Stimulated activated CD4-positive, alpha-beta T cell treated with anti-CD3 and anti-CD28 coated beads, Interleukin-2, amount 100 ng/mL, for 24 hours (primary cell): ENCODE results near the gene MPST.

Experiments used
- DNase-seq, 2 donors: peaks; one replicate each; pipeline ENCODE4 v3.0.0-alpha.2; 2020

MPST gene

GRCh38 chr22:37001826-37002225 lies 17.7 kb upstream of the MPST start:
- DNase-seq: no peak

GRCh38 chr22:37002633-37003032 lies 16.9 kb upstream of the MPST start:
- DNase-seq: no peak

DNA sequence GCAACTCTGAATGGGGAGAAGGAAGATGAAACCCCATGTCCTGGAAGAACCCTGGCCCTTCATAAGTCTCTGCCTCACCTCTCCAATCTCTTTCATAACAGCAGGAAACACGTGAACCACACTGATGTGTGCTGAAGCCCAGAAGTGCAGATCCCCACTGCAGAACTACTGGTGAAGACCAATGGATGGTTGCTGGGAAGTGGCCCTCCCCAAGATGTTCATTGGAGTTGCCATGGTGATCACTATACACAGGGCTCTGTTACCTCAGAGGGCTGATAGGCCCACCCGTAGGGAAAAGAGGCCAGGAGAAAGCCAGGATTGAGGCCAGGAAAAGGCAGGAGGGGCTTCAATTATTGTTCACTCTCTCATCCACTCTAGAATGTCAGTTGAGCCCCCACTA lies 11.9 kb upstream of the MPST start:
- no peak for DNase-seq

- no peak for DNase-seq
These were observed 11.2 kb upstream of the MPST start for GRCh38 chr22:37008365-37008764.

DNA sequence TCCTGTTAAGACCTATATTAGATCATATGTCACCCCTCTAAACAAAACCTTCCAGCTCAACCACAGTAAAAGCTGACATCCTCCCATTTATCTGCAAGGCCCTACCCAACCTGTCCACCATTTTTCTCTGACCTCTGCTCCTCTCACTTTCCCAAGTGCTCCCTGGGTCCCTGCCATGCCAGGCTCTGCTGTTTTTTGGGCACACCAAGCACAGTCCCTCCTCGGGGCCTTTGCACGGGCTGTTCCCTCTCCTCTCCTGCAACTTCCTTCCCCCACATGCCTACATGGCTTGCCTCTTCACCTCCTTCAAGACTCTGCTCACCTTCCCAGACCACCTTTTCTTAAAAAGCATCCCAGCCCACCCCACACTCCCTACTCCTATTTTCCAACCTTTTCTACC lies 10.1 kb upstream of the MPST start:
- DNase-seq: no peak

DNA sequence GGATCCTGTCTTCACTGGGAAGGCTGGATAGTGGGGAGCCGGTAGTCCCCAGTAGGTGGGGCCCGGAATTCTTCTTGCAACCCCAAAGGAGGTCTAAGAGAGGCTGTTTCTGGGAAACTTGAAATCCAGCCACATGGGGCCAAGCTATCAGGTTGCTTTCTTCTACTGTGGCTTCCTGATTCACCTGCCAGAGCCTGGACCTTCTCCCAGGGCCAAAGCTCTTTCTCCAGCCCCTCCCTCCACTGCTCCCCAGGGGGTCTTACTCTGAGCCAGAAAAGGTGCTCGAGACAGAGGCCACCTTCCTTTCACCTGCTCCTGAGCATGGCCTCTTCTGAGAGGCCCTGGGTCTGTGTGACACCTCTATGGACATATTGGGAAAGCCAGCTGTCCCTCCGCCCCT lies 9.4 kb upstream of the MPST start:
- DNase-seq: no peak

- no peak for DNase-seq
These were observed 8.6 kb upstream of the MPST start for GRCh38 chr22:37010976-37011375.

- no peak for DNase-seq
These were observed 8.1 kb upstream of the MPST start for GRCh38 chr22:37011472-37011871.

DNA sequence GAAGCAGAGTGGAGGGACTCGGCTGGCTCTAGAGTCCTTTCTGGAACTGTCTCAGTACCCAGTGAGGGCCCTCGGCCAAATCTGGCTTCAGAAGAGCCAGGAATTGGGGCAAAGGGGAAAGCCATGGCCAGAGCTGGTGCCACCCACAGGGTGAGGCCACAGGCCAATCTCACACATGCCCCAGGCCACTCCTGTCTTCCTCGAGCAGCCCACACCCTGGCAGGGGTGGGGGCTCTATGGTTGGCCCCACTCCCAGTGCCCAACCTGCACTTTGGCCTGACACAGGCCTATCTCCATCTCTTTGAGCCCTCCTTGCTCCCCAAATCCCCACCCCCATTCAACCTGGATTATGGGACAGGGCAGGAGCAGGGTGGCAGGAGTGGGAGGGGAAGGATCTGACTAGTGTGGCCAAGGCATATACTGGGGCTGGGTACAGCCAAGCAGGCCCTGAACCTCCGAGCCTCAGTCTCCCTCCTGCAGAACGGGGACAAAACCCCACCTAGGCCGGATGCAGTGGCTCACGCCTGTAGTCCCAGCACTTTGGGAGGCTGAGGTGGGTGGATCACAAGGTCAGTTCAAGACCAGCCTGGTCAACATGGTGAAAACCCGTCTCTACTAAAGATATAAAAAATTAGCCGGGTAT lies 7.2 kb upstream of the MPST start:
- no peak for DNase-seq

DNA sequence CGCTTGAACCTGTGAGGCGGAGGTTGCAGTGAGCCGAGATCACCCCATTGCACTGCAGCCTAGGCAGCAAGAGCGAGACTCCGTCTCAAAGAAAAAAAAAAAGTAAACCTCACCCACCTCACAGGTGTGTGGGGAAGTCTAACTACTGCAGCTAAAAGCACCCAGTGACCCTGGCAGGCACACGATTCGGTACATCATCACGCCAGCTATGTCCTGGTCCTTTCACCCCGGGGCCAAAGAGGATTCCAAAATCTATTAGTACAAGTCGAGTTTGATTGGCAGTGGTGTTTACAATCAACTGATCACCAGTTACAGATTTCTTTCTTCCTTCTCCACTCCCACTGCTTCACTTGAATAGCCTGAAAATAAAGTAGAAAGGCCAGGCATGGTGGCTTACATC lies 6.6 kb upstream of the MPST start:
- DNase-seq: no peak

- DNase-seq: no peak
These were observed 5.1 kb upstream of the MPST start for GRCh38 chr22:37014415-37014806.

- no peak for DNase-seq
These were observed 4.5 kb upstream of the MPST start for GRCh38 chr22:37014835-37015586.

DNA sequence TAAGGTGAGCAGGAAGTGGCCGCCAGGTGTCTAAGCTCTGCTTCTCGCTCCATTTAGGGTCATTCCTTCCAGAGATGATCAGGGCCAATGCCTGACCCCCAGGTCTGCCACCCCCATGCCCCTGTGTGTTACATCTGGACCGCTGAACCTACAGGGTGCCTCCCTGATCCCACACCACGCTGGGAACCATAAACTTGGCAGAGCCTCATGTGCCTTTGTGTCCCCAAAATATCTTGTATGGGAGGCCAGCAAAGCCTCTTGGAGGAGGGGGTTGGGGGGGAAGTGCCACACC lies 4.0 kb upstream of the MPST start:
- no peak for DNase-seq

DNA sequence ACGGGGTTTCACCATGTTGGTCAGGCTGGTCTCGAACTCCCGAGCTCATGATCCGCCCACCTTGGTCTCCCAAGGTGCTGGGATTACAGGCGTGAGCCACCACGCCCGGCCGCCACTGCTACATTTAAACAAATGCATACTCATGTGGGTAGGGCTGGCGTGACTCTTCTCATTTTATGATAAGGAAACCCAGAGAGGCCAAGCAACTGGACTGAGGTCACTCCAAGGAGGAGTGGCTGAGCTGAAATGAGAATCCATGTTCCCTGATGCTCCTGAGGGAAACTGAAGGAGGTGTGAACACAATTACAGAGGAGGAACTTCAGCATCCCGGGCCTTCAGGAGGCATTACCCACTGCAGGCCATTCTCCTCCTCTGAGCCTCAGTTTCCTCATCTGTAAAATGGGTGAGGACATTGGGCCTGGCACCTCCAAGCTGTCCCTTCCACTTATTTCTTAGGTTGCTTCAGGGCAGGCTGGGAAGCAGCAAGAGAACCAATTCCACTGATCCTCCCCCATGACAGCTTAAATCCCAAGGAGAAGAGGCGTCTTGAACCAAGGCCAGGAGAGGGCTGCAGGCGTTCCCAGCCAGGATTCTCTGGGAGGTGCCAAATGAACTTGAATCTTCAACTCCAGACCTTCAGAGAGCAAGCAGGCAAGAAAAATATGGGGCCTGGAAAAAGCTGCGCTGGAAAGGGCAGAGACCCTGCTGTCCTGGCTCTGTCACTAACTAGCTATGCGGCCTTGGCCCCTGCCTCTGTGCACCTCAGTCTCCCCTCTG lies 3.2 kb upstream of the MPST start:
- no peak for DNase-seq

DNA sequence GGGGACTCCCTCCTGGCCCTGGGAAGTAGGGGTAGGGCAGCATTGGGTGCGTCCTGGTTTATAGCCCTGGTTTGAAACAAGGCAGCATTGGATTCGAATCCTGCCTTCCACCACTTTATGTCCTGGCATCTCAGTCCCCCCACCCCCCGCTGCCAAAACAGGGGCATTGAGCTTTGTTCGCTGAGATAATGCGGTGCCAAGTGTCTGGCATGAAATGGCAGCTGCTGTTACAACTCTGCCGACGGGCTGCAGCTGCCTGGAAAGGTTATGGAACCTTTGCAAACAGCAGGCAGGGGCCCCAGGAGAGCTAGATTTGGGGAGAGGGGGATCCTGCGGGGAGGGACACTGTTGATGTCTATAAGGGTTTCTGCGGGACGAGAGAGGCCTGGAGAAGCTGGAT lies 2.2 kb upstream of the MPST start:
- no peak for DNase-seq

DNA sequence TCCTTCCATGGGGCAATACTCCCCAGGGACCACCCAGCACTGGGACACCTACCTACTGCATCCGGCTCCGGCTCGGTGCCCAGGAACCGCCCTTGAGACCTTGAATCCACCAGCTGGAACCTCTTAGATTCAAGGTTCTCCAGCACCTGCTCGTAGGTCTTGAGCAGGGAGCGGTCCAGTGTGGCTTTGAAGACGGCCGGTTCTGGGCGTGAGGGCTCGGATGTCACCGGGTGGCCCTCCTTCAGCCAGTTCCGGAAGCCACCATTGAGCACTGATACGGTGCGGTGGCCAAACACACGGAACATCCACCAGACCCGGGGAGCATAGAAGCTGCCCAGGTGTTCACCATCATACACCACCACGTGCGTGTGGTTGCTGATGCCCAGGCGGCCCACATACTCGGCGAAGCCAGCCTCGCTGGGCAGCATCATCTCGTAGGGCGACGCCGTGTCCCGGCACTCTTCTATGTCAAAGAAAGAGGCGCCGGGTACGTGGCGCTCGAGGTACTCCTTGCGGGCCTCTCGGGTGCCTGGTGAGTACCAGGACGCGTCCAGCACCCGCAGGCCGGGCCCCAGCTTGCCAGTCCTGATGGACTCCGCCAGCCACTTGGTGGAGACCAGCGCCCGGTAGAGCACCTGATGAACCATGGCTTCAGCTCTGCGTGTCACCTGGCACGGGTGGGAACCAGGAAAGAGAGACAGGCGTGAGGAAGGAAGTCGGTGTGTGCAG lies 1.3 kb upstream of the MPST start:
- no peak for DNase-seq

- DNase-seq: no peak
These were observed 680 bp upstream of the MPST start for GRCh38 chr22:37018815-37019308.

- DNase-seq: no peak
These were observed 594 bp downstream of the MPST start for GRCh38 chr22:37020192-37020479.

DNA sequence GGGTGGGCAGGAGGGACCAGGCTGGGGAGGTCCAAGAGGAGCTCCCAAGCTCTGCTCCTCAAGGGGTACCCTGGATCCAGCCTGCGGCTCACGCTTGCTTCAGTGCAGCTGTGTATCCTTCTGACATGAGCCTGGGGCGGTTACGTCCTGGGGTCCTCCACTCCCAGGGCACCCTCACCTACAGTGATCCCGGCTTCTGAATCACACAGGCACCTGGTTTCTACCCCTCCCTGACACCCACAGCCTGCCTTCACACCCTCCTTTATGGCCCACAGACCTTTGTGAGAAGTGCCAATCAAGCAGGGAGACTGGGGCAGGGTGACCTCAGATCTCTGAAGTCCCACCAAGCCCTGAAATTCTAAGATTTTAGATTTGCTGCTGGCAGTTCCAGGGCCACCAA lies 1.5 kb downstream of the MPST start:
- DNase-seq: no peak

DNA sequence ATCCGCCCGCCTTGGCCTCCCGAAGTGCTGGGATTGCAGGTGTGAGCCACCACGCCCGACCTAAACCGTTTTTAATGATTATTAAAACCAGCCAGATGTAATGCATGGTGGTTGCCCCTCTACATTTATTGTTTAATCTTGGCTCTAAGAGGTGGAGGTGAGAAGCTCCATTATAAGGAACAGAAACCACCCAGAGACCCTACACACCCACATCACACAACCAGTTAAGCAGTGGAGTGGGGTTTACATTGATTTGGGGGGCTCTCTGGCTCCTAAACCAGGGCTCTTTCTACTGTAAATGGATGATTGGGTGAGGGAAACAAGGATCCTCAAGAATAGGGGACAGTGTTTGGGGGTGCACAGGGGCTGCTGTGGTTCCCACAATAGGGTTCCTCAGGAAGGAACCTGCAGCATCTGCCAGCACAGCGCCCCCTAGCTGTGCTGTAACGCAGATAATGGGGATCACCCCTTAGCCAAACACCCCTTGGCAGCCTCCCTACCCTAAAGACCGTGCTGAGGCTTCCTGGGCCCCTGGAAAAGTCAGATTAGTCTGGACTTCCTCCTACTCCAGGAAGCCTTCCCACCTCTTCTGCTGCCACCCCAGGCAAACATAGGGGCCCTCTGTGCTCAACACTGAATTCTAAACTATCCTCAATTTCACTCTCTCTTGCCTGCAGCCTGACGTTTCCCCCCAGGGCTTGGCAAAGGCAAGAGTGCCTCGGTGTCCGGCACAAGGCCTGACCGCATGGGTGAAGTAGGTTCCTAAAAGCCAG lies 2.4 kb downstream of the MPST start:
- peak; percentile 63 to 74 for DNase-seq

GRCh38 chr22:37022483-37023337 lies 3.2 kb downstream of the MPST start:
- no peak for DNase-seq
